GM21717 (cell line): ENCODE results near the gene RAMP3.
"Not testable (repeated sequence)": the region's sequence is repeated elsewhere in the genome, so short reads cannot be mapped to it uniquely, and the experiment has no call there.

Experiments
- ATAC-seq: cut with Tn5 transposase; IDR thresholded peaks from one replicate; pipeline ENCODE4 v1.9.1; 2021; ENCODE audit warnings: mild to moderate bottlenecking, moderate library complexity; ENCODE audit not compliant: unreplicated experiment

RAMP3 gene

GRCh38 chr7:45131891-45132290 is 25.7 kb upstream of the RAMP3 start:
- no peak for ATAC-seq

- ATAC-seq, result no peak
These were observed 24.8 kb upstream of the RAMP3 start for GRCh38 chr7:45132708-45133320.

DNA sequence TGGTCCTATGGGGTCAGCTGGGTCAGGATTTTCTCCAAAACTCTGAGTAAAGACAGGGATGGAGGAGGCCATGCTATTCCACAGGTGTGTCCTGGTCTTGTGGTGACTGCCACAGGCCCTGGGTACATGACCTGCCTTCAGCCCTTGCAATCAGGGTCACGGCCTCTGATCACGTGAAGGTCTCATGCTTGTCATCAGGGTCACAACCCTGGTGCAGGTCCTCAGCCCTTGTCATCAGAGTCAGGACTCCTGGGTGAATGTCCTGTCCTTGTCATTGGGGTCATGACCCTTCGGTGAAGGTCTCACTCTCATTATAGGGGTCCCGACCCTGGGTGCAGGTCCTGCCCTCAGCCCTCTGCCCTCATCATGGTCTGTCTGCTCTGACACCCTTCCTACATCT is 24.2 kb upstream of the RAMP3 start:
- no peak for ATAC-seq

DNA sequence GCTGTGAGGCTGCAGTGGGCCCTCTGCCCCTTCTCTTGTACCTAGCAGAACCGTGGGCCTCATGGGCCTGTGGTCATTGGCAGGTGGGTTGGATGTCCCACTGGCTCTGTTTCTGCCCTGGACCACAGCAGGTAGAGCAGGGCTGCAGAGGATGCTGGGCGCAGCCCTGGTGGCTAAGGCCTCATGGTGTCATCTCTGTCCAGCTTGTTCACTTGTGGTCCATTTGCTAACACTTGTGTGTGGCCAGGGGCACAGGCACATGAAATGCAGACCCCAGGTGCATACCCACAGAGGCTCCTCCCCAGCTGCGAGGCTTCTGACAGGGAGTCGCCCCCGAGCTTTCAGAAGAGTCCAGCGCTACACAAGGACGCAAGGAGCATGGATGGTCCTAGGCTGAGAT is 23.7 kb upstream of the RAMP3 start:
- no peak for ATAC-seq

GRCh38 chr7:45136106-45137060 is 21.2 kb upstream of the RAMP3 start:
- ATAC-seq, result no peak

DNA sequence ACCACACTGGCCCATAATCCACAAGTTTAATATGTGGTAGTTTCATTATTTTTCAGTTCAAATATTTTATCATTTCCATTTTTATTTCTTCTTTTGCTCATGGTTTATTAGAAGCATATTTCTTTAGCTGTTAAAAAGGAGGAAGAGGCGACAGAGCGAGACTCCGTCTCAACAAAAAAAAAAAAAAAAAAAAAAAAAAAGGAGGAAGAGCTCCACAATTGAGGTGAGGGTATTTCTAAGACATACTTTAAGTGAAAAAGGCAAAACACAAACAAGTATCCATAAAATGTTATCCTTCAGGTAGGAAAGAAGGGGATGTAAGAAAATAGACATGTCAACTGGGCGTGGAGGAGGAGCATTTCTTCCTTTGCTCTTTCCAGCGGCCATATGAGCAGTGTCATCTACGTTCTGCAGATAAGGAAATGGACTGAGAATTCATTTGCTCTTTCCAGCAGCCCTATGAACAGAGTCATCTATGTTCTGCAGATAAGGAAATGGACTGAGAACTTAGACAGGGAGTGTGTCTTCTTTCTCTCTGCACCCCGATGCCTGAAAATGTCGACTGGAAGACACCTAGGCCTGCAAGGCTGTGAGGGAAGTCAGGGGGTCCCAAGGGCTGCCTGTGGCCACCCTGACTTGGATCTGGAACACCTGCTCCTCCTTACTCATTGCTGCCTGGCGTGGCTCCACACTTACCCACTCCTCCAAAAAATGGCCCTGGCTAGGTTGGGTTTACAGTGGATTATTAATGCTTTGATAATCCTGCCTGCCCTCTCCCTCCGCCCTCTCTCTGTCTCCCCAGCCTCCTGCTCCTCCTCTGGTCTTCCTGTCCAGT is 18.9 kb upstream of the RAMP3 start:
- ATAC-seq, result no peak

GRCh38 chr7:45140827-45141226 is 16.8 kb upstream of the RAMP3 start:
- no peak for ATAC-seq

DNA sequence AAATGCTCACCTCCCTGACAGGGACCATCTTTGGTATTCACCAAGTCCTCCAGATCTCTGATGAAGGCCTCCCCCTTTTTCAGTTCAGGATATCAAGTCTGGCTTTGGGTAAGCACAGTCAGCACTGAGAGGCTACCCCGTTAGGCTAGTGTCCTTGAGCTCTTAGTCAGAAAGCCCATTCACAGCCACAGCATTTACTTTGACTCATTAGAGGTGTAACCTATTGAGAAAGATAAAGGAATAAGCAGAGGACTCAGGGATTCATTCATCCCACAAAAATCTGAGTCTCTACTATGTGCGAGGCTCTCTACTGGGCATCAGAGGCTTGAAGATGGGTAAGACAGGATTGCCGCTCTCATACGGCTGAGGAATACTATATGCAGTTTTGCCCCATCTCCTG is 14.0 kb upstream of the RAMP3 start:
- ATAC-seq, result no peak

- no peak for ATAC-seq
These were observed 11.7 kb upstream of the RAMP3 start for GRCh38 chr7:45145881-45146280.

- ATAC-seq, result no peak
These were observed 10.8 kb upstream of the RAMP3 start for GRCh38 chr7:45146531-45147379.

- no peak for ATAC-seq
These were observed 9.5 kb upstream of the RAMP3 start for GRCh38 chr7:45147858-45148652.

- no peak for ATAC-seq
These were observed 9.0 kb upstream of the RAMP3 start for GRCh38 chr7:45148653-45148973.

DNA sequence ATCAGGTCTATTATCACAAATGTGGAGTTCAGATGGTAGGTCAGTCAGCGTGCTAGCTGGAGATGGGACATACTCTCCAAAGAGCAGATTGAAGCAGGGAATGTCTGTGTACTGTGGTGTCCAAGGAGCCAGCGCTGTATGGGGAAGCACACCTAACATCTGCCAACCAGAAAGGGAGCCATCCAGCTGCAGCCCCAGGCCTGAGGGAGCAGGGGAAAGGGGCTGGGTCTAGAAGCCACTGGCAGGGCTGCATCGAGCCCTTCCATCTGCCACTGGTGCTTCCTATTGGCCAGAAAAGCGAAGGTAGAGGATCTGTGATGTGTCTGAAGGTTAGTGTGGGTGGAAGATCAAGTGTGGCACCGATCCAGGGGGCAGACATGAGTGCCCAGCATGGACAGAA is 8.0 kb upstream of the RAMP3 start:
- no peak for ATAC-seq

DNA sequence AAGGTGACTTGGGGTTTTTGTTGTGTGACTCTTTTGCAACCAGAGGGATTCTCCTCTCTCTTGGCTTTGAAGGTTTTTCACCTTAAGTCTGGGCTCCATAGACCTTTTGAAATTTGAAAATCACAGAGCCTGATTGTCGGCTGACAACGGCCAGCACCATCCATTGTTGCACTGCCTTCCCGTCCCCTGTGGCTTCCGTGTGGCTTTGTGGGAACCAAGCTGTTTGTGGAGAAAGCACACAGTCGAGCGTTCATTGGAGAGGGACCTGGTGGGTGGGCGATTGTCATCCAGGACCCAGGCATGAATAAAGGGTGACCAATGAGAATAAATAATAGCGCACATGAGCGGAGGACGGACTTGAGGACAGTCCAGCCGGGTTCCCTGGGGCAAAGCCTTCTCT is 7.4 kb upstream of the RAMP3 start:
- ATAC-seq, result no peak

GRCh38 chr7:45151131-45151684 is 6.4 kb upstream of the RAMP3 start:
- ATAC-seq, result no peak

DNA sequence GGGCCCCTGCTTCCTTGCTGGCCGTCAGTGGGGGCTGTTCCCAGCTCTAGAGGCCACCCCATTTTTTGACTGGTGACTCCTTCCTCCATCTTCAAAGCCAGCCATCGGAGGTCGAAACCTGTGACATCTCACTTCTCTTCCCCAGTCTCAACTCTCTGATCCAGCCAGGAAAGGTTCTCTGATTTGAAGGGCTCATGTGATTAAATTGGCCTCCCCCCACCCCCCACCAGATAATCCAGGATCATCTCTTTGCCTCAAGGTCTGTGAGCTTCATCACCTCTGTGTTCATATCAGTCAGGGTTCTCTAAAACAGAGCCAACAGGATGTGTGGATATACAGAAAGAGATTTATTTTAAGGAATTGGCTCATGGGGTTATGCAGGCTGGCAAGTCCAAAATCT is 5.6 kb upstream of the RAMP3 start:
- no peak for ATAC-seq

DNA sequence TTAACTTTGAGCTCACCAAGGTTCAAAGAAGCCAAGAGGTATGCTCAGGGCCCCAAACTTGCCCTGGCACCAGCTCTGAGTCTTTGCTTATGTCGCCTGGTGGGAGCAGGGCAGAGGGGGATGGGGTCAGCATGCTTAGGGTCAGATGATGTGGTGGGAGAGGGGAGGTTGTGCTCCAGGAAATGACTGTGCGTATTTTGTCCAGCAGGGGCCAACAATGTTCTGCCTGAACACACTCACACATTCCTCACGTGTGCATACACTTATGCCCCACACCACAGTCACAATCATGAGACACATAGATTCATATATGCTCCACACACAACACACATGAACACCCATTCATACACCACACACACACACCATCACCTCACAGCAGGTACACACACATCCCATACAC is 4.4 kb upstream of the RAMP3 start:
- ATAC-seq, result no peak

GRCh38 chr7:45153861-45154260 is 3.7 kb upstream of the RAMP3 start:
- not testable (repeated sequence) for ATAC-seq

- no peak for ATAC-seq
These were observed 2.2 kb upstream of the RAMP3 start for GRCh38 chr7:45155357-45155900.
